OCI-LY7 (cell line): Measurements from ENCODE around the gene CYP19A1. TPM values are rescaled to one million over a fixed set of nuclear protein-coding genes. Genes with fewer than 3 reads are reported as not detected.

Source experiments
- BruUV-seq: library from RNA; stranded (reverse); fragments of 400-500 nt; replicated peaks from 2 replicates; lab custom pipeline; 2021; lab: Mats Ljungman, UMichigan
- CTCF ChIA-PET: fragments of 300-600 bp; sonication (Branson Sonifier 250); formaldehyde crosslinking; loops from one replicate; lab custom pipeline; 2022; ENCODE audit warnings: antibody characterized with exemption; ENCODE audit not compliant: unreplicated experiment; lab: Charles Lee
- POLR2A ChIA-PET: fragments of 300-600 bp; sonication (Branson Sonifier 250); formaldehyde crosslinking; loops from one replicate; lab custom pipeline; 2022; ENCODE audit warnings: antibody characterized with exemption; lab: Charles Lee
- DNase-seq: peaks from one replicate; pipeline ENCODE4 v3.0.0-alpha.2; 2015; ENCODE audit warnings: low spot score
- H2AFZ ChIP-seq: fragments of 200-600 bp; sonication (generic), shearing (Covaris generic); 2 replicates; pipeline ENCODE4 v1.6.1; 2014; ENCODE audit warnings: mild to moderate bottlenecking, antibody characterized with exemption, low read length, moderate library complexity
- H3K27ac ChIP-seq: fragments of 200-600 bp; sonication (generic); 2 replicates; pipeline ENCODE4 v1.5.1; 2014; ENCODE audit warnings: mixed run types, low read depth, mild to moderate bottlenecking, moderate library complexity, low read length, inconsistent platforms; ENCODE audit not compliant: poor library complexity, severe bottlenecking
- H3K36me3 ChIP-seq: fragments of 200-600 bp; sonication (generic); 2 replicates; pipeline ENCODE4 v1.6.1; 2014; ENCODE audit warnings: mild to moderate bottlenecking, antibody characterized with exemption, low read length, moderate library complexity, mixed read lengths; ENCODE audit not compliant: insufficient read depth
- H3K4me1 ChIP-seq: fragments of 200-600 bp; sonication (generic); 2 replicates; pipeline ENCODE4 v1.5.1; 2014; ENCODE audit warnings: mild to moderate bottlenecking, low read length; ENCODE audit not compliant: insufficient read depth, poor library complexity, severe bottlenecking
- H3K4me2 ChIP-seq: fragments of 200-600 bp; sonication (generic); 2 replicates; pipeline ENCODE4 v1.6.1; 2014; ENCODE audit warnings: mild to moderate bottlenecking, low read length
- H3K4me3 ChIP-seq: fragments of 200-600 bp; sonication (generic); 2 replicates; pipeline ENCODE4 v1.5.1; 2014; ENCODE audit warnings: mild to moderate bottlenecking, low read depth, low read length; ENCODE audit not compliant: poor library complexity, severe bottlenecking
- H3K79me2 ChIP-seq: fragments of 200-600 bp; sonication (generic); 2 replicates; pipeline ENCODE4 v1.6.1; 2016; ENCODE audit warnings: low read depth, mild to moderate bottlenecking, low read length, moderate library complexity, mixed read lengths; ENCODE audit not compliant: insufficient read depth
- H3K9me2 ChIP-seq: fragments of 200-600 bp; sonication (generic); 2 replicates; pipeline ENCODE4 v1.6.1; 2016; ENCODE audit warnings: mild to moderate bottlenecking, low read length, mixed read lengths; ENCODE audit not compliant: insufficient read depth
- H3K9me3 ChIP-seq: fragments of 200-600 bp; sonication (generic); 2 replicates; pipeline ENCODE4 v1.6.1; 2014; ENCODE audit warnings: mild to moderate bottlenecking, mixed run types, low read length, mixed read lengths
- H4K20me1 ChIP-seq: fragments of 200-600 bp; sonication (generic); 2 replicates; pipeline ENCODE4 v1.6.1; 2014; ENCODE audit warnings: mild to moderate bottlenecking, antibody characterized with exemption, low read length, moderate library complexity, mixed read lengths; ENCODE audit not compliant: insufficient read depth
- EZH2phosphoT487 ChIP-seq: fragments of 200-600 bp; sonication (generic); IDR thresholded peaks from 2 replicates; pipeline ENCODE4 v1.6.1; 2018; ENCODE audit warnings: low read depth, borderline replicate concordance, mild to moderate bottlenecking, mixed run types, antibody characterized with exemption, low read length, moderate library complexity, mixed read lengths
- intact Hi-C: fragments of 100-400 bp; cut with micrococcal nuclease; formaldehyde crosslinking; loops from one replicate; pipeline ENCODE4 v1.10.0; 2022; ENCODE audit not compliant: unreplicated experiment
- total RNA-seq, 2 experiments: library from RNA; depleted of rRNA in 1 of 2; stranded (reverse); fragments of >200 nt in 1 of 2; shearing (Covaris generic) in 1 of 2; gene quantifications; 2 replicates each; pipeline ENCODE4 v1.2.3, GENCODE V29; 2014 to 2022
- TF ChIP-seq, protein P1 (sequence below): fragments of 200-600 bp; sonication (generic); conservative IDR thresholded peaks from 2 replicates; pipeline ENCODE4 v1.5.1; 2014; ENCODE audit warnings: mild to moderate bottlenecking, antibody characterized with exemption, low read length, moderate library complexity, mixed read lengths

CYP19A1 gene
- total RNA-seq, 2 experiments from 2014 or later, result 0.13 TPM; not detected in 1

DNA sequence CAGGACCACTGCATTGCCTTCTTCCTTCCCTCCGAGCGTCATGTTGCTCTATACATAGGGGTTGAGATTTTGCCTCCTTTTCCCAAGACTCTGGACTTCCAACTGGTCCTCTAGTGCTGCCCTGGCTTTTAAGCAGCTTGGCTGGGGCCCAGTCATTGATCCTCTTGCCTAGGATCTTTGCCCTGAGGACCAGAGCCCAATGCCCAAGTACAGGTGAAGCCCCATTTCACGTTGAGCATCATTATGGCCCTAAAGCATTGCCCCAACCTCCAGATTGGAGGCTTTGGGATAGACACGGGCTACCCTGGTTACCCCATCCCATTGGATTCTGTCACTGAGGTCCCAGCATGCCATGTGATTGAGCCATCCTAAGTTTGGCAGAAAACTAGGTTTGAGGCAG lies 47.7 kb downstream of the CYP19A1 start:
- no peaks in the 10 kb centered on the region for H4K20me1 ChIP-seq
- POLR2A ChIA-PET, result no interaction called here
- H3K4me2 ChIP-seq, result no peak overlapping the region
- no peak for DNase-seq
- H3K9me3 ChIP-seq, result no peaks in the 10 kb centered on the region
- no TSS peak for BruUV-seq
- CTCF ChIA-PET, result no interaction called here
- TF ChIP-seq EZH2phosphoT487, result no peak
- TF ChIP-seq, protein P1, sequence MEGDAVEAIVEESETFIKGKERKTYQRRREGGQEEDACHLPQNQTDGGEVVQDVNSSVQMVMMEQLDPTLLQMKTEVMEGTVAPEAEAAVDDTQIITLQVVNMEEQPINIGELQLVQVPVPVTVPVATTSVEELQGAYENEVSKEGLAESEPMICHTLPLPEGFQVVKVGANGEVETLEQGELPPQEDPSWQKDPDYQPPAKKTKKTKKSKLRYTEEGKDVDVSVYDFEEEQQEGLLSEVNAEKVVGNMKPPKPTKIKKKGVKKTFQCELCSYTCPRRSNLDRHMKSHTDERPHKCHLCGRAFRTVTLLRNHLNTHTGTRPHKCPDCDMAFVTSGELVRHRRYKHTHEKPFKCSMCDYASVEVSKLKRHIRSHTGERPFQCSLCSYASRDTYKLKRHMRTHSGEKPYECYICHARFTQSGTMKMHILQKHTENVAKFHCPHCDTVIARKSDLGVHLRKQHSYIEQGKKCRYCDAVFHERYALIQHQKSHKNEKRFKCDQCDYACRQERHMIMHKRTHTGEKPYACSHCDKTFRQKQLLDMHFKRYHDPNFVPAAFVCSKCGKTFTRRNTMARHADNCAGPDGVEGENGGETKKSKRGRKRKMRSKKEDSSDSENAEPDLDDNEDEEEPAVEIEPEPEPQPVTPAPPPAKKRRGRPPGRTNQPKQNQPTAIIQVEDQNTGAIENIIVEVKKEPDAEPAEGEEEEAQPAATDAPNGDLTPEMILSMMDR, result no peak
- H3K79me2 ChIP-seq, result no peaks in the 10 kb centered on the region
- intact Hi-C loops, result no loop called here
- H3K9me2 ChIP-seq, result no peaks in the 10 kb centered on the region
- no peaks in the 10 kb centered on the region for H3K4me1 ChIP-seq
- no peak overlapping the region for H3K4me3 ChIP-seq
- no peak overlapping the region for H2AFZ ChIP-seq
- H3K36me3 ChIP-seq, result no peaks in the 10 kb centered on the region
- H3K27ac ChIP-seq, result no peak overlapping the region

DNA sequence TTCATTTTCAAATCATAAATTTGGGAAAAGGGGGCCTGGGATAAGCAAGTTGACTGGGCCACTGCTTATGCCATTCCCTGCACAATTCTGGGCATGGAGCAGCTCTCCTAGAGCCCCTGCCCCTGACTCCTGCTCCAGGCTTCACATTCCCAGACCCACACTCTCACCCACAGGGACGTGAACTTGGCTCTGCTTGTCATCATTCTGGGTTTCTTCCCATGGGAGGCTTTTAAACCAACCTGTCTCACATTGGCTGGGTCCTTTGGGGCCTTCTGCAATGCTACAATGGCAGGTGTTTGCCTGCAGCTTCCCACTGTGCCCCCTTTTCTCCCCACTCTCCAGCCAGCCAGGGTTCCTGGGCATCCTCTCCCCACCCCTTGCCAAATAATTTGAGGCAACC lies 49.1 kb downstream of the CYP19A1 start:
- BruUV-seq, result no TSS peak

More for the DNA sequence above, 49.1 kb downstream of the CYP19A1 start:
- intact Hi-C loops, result loop anchor here (10.0 kb wide), 1 partner anchor 96 kb away; no protein-coding TSS in a partner anchor
- no peaks in the 10 kb centered on the region for H3K79me2 ChIP-seq
- H3K4me3 ChIP-seq, result no peak overlapping the region
- DNase-seq, result no peak
- CTCF ChIA-PET, result no interaction called here
- H3K9me2 ChIP-seq, result no peaks in the 10 kb centered on the region
- H3K36me3 ChIP-seq, result no peaks in the 10 kb centered on the region
- no peaks in the 10 kb centered on the region for H3K4me1 ChIP-seq
- no peaks in the 10 kb centered on the region for H3K9me3 ChIP-seq
- no peaks in the 10 kb centered on the region for H4K20me1 ChIP-seq
- POLR2A ChIA-PET, result no interaction called here
- H2AFZ ChIP-seq, result no peak overlapping the region
- H3K4me2 ChIP-seq, result no peak overlapping the region
- TF ChIP-seq EZH2phosphoT487, result no peak
- TF ChIP-seq, protein P1, result no peak
- no peak overlapping the region for H3K27ac ChIP-seq
